Sigmoid colon (tissue), 7 donors: Measurements from ENCODE around the gene HPS1. TPM values are rescaled to one million over a fixed set of nuclear protein-coding genes. Genes with fewer than 3 reads are reported as not detected.
A peak's percentile ranks its signal among the peaks of the same experiment; 100 is the strongest.

Source experiments
- DNase-seq: peaks from one replicate; pipeline ENCODE4 v3.0.0-alpha.2; 2019
- H3K27ac ChIP-seq, 4 donors: fragments of 200-600 bp; sonication (generic); one replicate each; pipeline ENCODE4 v1.5.1; 2016 to 2019; ENCODE audit warnings: mild to moderate bottlenecking in 1 of 4
- H3K27me3 ChIP-seq, 3 donors: fragments of 200-600 bp; sonication (generic); one replicate each; pipeline ENCODE4 v1.5.1; 2019; ENCODE audit warnings: mild to moderate bottlenecking in 1 of 3
- H3K36me3 ChIP-seq, 4 donors: fragments of 200-600 bp; sonication (generic); one replicate each; pipeline ENCODE4 v1.5.1; 2016 to 2019
- H3K4me1 ChIP-seq, 4 donors: fragments of 200-600 bp; sonication (generic); one replicate each; pipeline ENCODE4 v1.5.1; 2017 to 2019
- H3K4me3 ChIP-seq, 4 donors: fragments of 200-600 bp; sonication (generic); one replicate each; pipeline ENCODE4 v1.5.1; 2017 to 2019; ENCODE audit warnings: mild to moderate bottlenecking in 2 of 4, moderate library complexity in 1 of 4
- H3K9me3 ChIP-seq, 4 donors: fragments of 200-600 bp in 3 of 4; sonication (generic) in 3 of 4; one replicate each; pipeline versions ENCODE4 v1.5.1 to v1.6.1; 2013 to 2019
- EP300 ChIP-seq, 4 donors: sonication (generic); formaldehyde crosslinking; IDR thresholded peaks; one replicate each; pipeline ENCODE4 v1.6.1; 2017; ENCODE audit warnings: antibody characterized with exemption in 4 of 4
- POLR2A ChIP-seq, 2 donors: fragments of 450-650 bp; IDR thresholded peaks; one replicate each; pipeline ENCODE4 v1.6.1; 2016; ENCODE audit warnings: antibody characterized with exemption in 2 of 2, mild to moderate bottlenecking in 2 of 2, moderate library complexity in 2 of 2
- POLR2AphosphoS5 ChIP-seq, 4 donors: sonication (generic); formaldehyde crosslinking; IDR thresholded peaks; one replicate each; pipeline ENCODE4 v1.6.1; 2017; ENCODE audit warnings: antibody characterized with exemption in 4 of 4
- WGBS, 2 donors: extraction: QIAGEN DNeasy Blood & Tissue Kit; methylation state at CpG; one replicate each; pipeline ENCODE4 v1.1.7; 2013; 5-methylcytosine and 5-hydroxymethylcytosine counted together
- intact Hi-C: fragments of 100-400 bp; cut with DNase I; formaldehyde crosslinking; loops from one replicate; pipeline ENCODE4 v1.15.1; 2023
- polyA plus RNA-seq, 3 donors: library from polyadenylated mRNA; stranded (reverse); fragments of 200-250 nt; gene quantifications; one replicate each; pipeline ENCODE4 v1.2.3, GENCODE V29; 2013
- total RNA-seq, 4 donors: library from RNA; depleted of rRNA; stranded (reverse); fragments of >200 nt; gene quantifications; one replicate each; pipeline ENCODE4 v1.1.0, GENCODE V29; 2016
- TF ChIP-seq, protein P1 (sequence below), 4 experiments: fragments of 450-650 bp in 3 of 4; fragments of 200-600 bp in 1 of 4; IDR thresholded peaks; one replicate each; pipeline ENCODE4 v1.5.1; 2016 to 2019; ENCODE audit warnings: antibody characterized with exemption in 4 of 4, mild to moderate bottlenecking in 3 of 4, moderate library complexity in 2 of 4
- donor health status: healthy with polysubstance abuse.
- donor health status: Bipolar disorder and iron deficiency.
- donor health status: healthy.

HPS1 gene
- total and polyA plus RNA-seq, 7 donors = 44.7 to 93.1 (median 70.7) TPM

DNA sequence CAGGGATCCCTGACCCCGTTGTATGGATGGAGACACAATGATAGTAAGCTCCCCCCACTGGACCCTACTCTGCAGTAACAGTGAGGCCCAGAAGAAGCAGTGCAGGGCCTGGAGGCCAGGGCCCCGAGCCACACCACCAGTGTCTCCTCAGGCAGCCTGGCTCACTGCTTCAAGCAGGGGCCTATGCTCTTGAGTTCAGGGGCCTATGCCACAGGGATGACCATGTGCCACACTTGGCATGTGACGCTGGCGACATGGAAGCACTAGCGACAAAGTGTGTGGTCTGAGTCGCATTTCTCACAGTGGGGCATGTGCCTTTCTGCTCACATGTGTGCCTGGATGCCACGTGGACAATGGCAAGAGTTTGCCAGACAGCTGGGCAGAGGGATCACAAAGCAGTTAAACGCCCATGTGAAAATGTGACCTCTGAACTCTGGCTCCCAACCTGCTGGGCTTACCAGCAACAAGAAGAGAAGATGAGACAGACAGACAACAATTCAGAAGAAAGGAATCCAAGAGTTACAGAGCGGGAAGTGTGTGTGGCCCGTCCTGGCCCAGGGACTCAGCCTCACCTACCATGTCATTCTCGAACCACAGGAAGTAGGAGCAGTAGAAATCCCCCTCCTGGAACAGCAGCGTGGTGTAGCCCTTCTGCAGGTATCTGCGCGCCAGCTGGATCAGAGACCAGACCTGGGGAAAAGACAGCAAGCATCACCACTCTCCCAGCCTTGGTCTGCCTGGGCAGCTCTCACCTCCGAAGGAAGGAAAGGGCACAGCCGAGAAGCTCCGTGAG, 27.1 kb downstream of the HPS1 start:
- no peak overlapping the region for H3K27ac ChIP-seq
- WGBS, 2 donors = 92 to 96% methylated on average over 17 of the region's 17 CpGs
- no peak for TF ChIP-seq POLR2A (IDR thresholded peaks at IDR 0.05)
- TF ChIP-seq, protein P1, sequence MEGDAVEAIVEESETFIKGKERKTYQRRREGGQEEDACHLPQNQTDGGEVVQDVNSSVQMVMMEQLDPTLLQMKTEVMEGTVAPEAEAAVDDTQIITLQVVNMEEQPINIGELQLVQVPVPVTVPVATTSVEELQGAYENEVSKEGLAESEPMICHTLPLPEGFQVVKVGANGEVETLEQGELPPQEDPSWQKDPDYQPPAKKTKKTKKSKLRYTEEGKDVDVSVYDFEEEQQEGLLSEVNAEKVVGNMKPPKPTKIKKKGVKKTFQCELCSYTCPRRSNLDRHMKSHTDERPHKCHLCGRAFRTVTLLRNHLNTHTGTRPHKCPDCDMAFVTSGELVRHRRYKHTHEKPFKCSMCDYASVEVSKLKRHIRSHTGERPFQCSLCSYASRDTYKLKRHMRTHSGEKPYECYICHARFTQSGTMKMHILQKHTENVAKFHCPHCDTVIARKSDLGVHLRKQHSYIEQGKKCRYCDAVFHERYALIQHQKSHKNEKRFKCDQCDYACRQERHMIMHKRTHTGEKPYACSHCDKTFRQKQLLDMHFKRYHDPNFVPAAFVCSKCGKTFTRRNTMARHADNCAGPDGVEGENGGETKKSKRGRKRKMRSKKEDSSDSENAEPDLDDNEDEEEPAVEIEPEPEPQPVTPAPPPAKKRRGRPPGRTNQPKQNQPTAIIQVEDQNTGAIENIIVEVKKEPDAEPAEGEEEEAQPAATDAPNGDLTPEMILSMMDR (IDR thresholded peaks at IDR 0.05) = no peak
- no peak for TF ChIP-seq POLR2AphosphoS5 (IDR thresholded peaks at IDR 0.05)
- no peak for TF ChIP-seq EP300 (IDR thresholded peaks at IDR 0.05)
- peak; percentile 55 for DNase-seq
- no peak overlapping the region for H3K4me3 ChIP-seq
- no peaks in the 10 kb centered on the region for H3K9me3 ChIP-seq
- intact Hi-C loops = loop anchor here (10.0 kb wide), 1 partner anchor 175 kb away; no protein-coding TSS in a partner anchor
- H3K4me1 ChIP-seq = peaks cover 0 to 14% (median 11%) of the 10 kb centered on the region in 4 donors
- peaks cover 5 to 70% (median 22%) of the 10 kb centered on the region in 4 donors for H3K36me3 ChIP-seq
- H3K27me3 ChIP-seq = no peaks in the 10 kb centered on the region

DNA sequence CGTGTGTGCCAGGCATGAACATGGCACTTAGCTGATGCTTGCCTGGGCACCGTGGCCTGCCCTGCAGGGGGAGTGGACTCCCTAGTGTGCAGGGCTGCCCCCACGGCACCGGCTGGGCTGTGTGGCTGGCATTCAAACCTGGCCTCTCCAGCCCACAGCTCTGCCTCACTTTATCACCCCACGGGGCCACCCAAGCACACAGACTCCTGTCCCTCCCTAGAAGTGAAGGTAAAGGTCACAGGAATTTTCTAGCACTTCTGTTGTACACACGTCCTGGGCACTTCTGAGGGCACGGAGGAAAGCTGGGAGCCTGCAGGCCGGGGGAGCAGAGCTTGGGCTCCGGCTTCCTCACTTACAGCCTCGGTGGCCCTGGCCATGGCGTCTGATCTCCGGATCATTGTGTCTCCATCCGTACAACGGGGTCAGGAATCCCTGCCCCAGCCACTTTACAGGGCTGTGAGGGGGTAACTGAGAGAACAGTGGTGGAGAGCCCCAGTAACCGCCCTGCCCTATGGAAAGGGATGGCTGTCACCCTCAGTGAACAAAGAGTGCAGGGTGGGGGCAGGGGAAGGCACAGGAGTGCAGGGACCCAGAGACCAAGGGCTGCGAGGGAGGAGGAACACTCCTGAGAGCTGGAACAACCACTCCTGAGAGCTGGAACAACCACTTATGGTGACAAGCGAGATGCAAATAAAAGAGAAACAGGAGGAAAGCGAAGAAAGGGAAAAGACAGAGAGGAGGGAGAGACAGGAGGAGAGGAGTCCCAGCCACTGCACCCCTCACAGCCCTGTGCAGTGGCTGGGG, 27.9 kb downstream of the HPS1 start:
- intact Hi-C loops = loop anchor here (10.0 kb wide), 1 partner anchor 174 kb away; no protein-coding TSS in a partner anchor
- H3K4me3 ChIP-seq = no peak overlapping the region
- no peaks in the 10 kb centered on the region for H3K9me3 ChIP-seq
- peaks cover 0 to 22% (median 19%) of the 10 kb centered on the region in 4 donors for H3K4me1 ChIP-seq
- DNase-seq = peak; percentile 58
- no peaks in the 10 kb centered on the region for H3K27me3 ChIP-seq
- no peak for TF ChIP-seq POLR2A (IDR thresholded peaks at IDR 0.05)
- TF ChIP-seq, protein P1 (IDR thresholded peaks at IDR 0.05) = no peak
- H3K36me3 ChIP-seq = peaks cover 5 to 64% (median 22%) of the 10 kb centered on the region in 4 donors
- no peak overlapping the region for H3K27ac ChIP-seq
- WGBS, 2 donors = 94 to 95% methylated on average over 18 of the region's 18 CpGs

DNA sequence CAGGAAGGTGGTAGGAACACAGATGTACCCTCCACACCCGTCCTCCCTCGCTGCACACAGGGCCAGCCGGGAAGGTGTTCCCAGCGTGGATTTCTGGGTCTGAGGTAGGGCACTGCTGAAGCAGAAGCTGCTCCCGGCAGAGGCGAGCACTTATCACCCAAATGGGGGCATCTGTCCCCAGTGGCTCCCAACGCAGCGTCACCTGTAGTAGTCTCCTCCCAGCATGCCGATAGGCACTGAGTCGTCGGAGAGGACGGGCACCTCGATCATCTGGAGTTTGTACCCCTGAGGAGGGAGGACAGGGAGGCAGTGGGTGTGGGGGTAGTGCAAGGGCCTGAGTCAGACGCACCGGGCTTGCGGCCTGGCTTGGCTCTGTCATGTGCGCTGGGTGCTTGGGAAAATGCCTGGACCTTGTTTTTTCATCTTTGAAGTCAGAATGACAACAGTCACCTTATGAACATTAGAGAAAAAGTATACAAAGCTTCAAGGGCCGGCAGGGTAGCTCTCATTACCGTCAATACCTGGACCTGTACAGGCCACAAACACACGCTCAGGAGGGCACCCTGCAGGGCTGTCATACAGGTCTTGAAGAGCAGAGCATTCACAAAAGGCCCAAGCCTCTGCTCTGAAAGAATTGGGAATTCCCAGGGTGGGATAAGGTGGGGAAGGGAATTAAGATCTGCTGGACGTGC, 28.6 kb downstream of the HPS1 start:
- peak; percentile 57 for DNase-seq
- H3K27me3 ChIP-seq = no peaks in the 10 kb centered on the region
- H3K36me3 ChIP-seq = peaks cover 5 to 57% (median 19%) of the 10 kb centered on the region in 4 donors
- H3K9me3 ChIP-seq = no peaks in the 10 kb centered on the region
- H3K4me1 ChIP-seq = peaks cover 0 to 29% (median 20%) of the 10 kb centered on the region in 4 donors
- no peak for TF ChIP-seq EP300 (IDR thresholded peaks at IDR 0.05)
- no peak for TF ChIP-seq POLR2A (IDR thresholded peaks at IDR 0.05)
- no peak for TF ChIP-seq POLR2AphosphoS5 (IDR thresholded peaks at IDR 0.05)
- TF ChIP-seq, protein P1 (IDR thresholded peaks at IDR 0.05) = no peak
- intact Hi-C loops = loop anchor here (10.0 kb wide), 1 partner anchor 173 kb away; no protein-coding TSS in a partner anchor
- H3K4me3 ChIP-seq = no peak overlapping the region
- WGBS, 2 donors = 92 to 95% methylated on average over 21 of the region's 21 CpGs
- H3K27ac ChIP-seq = no peak overlapping the region

DNA sequence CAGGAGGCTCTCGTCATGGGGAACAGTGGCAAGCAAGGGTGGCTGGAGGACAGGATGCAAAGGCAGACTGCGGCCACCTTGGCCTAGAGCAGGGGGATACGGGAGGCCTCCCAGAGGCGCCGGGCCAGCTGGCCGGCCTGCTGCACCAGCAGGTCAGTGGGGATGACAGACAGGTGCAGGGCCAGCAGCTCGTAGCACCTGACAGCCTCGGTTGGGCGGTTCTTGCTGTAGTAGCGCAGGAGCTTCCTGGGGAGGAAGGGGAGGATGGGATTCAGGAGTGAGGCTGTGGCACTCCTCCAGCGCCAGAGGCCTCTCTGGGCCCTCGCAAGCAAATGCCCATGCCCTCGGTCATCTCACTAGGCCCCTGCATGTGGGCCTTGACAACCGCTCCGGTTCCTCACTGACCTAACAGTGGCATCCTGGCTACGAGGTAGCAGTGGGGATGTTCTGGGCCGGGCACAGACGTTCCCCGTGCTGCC, 29.2 kb downstream of the HPS1 start:
- DNase-seq = peak; percentile 61
- intact Hi-C loops = loop anchor here (10.0 kb wide), 1 partner anchor 173 kb away; no protein-coding TSS in a partner anchor
- H3K27ac ChIP-seq = no peak overlapping the region
- WGBS, 2 donors = 94 to 96% methylated on average over 19 of the region's 19 CpGs
- no peak for TF ChIP-seq POLR2AphosphoS5 (IDR thresholded peaks at IDR 0.05)
- TF ChIP-seq EP300 (IDR thresholded peaks at IDR 0.05) = no peak
- TF ChIP-seq POLR2A (IDR thresholded peaks at IDR 0.05) = no peak
- TF ChIP-seq, protein P1 (IDR thresholded peaks at IDR 0.05) = no peak
- no peaks in the 10 kb centered on the region for H3K27me3 ChIP-seq
- H3K4me3 ChIP-seq = no peak overlapping the region
- peaks cover 5 to 52% (median 18%) of the 10 kb centered on the region in 4 donors for H3K36me3 ChIP-seq
- H3K9me3 ChIP-seq = no peaks in the 10 kb centered on the region
- H3K4me1 ChIP-seq = peaks cover 0 to 29% (median 20%) of the 10 kb centered on the region in 4 donors
